GM19240 (cell line): ENCODE data around the gene NEURL1B.
"Not testable (repeated sequence)": the region's sequence is repeated elsewhere in the genome, so short reads cannot be mapped to it uniquely, and the experiment has no call there.

ENCODE experiments used
- DNase-seq: peaks from one replicate; pipeline ENCODE4 v3.0.0; 2011; ENCODE audit warnings: low spot score; ENCODE audit not compliant: insufficient read length

The NEURL1B gene, protein sequence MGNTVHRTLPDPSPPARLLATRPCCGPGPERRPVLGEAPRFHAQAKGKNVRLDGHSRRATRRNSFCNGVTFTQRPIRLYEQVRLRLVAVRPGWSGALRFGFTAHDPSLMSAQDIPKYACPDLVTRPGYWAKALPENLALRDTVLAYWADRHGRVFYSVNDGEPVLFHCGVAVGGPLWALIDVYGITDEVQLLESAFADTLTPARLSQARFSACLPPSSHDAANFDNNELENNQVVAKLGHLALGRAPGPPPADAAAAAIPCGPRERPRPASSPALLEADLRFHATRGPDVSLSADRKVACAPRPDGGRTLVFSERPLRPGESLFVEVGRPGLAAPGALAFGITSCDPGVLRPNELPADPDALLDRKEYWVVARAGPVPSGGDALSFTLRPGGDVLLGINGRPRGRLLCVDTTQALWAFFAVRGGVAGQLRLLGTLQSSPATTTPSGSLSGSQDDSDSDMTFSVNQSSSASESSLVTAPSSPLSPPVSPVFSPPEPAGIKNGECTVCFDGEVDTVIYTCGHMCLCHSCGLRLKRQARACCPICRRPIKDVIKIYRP

DNA sequence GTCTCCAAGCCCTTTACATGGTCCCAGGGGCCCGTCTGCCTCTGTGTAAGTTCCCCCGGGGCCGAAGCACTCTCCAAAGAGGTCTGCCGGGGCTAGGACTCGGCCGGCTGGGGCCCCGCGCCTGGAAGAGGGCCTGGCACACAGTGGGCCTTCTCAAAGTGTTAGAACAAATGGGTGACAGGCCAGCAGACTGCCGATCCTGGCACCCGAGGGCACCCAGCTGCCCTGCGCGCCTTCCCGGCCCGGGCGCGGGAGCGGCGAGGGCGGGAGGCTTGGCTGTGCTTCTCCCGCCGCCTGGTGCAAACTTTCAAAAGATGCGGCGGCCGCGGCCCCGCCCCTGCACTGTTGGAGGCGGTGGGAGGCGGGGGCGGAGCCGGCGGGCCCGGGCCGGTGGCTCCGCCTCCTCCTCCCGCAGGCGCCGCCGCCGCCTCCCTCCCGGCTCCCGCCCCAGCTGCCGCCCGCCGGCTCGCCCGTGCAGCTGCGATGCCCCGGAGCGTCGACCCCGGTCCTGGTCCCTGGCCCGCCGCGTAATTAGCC lies at the start of gene NEURL1B:
NEURL1B (plus strand) TSS at position 442 of the 537 bp plus-strand sequence. CDS start 144 bp downstream, outside the sequence.
- no peak for DNase-seq

DNA sequence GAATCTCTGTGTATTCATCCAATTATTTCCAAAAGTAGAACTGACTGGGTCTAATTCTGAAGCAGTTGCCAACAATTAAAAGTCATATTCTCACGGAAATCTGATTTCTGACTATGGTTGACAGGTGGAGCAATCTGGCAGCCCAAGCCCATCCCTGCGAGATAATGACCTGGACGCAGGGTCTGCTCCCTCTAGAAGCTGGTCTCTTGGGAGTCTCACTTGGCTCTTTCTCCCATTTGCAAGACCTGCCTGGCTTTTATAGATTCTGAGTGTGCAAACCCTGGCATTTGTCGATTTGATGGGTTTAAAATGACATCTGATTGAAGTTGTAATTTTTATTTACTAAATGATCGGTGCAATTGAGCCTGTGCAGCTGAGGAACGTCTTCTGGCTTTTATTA lies 49.4 kb upstream of the NEURL1B start:
- DNase-seq, result no peak

DNA sequence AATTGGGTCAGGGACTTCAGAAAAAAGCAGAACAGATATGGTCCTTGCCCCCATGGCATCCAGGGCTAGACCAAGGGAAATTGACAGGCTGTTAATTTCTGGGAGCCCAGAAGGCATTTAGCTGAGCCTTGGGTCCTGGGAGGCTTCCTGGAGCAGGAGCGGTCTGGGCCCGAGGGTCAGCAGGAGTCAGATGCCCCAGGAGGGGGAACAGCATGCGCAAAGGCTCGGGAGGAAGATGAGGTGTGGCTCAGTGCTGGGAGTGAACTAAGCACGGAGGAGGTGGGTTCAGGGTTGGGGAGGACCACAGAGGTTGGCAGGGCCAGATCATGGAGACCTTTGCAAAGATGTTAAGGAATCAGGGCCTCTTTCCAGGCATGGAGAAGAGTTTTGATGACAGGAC lies 48.2 kb upstream of the NEURL1B start:
- DNase-seq, result no peak

DNA sequence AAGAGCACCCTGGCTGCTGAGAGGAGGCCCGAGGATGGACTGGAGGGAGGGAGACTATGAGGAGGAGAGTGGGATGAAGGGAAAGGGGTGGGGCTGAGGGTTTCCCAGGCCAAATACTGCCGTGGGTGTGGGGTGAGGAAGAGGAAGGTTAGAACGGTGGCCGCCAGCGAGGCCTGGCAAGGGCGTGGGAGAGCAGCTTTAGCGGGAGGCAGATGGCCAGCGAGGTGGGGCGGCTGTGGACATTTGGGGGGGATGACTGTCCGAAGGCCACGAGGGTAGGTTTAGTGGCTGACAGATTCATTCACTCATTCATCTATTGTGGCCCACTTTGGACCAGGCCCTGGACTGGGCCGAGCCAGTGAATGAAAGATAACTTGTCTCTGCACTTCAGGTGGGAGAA lies 47.8 kb upstream of the NEURL1B start:
- no peak for DNase-seq

DNA sequence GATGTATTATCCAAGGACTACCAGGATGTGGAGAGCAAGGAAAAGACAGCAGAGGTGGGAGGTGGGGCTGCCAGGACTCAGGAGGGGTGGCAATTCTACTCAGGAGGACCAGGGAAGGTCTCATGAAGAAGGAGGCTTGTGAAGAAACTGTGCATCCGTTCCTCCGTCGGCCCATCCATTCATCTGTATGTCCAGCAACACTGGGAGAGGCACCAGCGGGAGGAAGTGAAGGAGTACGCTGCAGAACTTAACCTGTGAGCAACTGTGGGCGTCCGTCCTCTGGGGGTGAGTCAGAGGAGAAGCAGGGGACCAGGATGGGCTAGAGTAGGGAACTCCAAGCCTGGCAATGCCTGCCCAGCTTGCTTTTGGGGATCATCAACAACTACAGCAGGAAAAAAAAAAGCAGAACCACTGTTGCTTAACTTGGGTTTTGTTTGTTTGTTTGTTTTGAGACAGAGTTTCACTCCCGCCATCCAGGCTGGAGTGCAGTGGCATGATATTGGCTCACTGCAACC lies 47.3 kb upstream of the NEURL1B start:
- no peak for DNase-seq

DNA sequence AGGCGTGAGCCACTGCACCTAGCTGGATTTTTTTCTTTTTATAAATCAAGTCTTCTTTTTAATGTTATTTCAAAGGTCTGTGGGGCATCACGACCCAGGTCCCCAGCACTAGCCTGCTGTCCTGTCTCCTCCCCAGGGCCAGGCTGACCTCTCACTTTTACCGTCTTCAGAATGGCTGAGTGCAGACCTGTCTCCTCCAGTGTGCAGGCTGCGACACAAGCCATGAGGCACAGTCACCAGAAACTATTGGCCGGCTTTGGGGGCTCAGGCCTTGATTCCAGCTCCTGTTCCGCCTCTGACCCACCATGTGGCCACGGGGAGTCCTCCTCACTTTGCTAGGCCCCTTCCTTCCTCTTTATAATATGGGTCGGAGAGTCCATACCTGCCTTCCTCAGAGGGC lies 46.6 kb upstream of the NEURL1B start:
- no peak for DNase-seq

DNA sequence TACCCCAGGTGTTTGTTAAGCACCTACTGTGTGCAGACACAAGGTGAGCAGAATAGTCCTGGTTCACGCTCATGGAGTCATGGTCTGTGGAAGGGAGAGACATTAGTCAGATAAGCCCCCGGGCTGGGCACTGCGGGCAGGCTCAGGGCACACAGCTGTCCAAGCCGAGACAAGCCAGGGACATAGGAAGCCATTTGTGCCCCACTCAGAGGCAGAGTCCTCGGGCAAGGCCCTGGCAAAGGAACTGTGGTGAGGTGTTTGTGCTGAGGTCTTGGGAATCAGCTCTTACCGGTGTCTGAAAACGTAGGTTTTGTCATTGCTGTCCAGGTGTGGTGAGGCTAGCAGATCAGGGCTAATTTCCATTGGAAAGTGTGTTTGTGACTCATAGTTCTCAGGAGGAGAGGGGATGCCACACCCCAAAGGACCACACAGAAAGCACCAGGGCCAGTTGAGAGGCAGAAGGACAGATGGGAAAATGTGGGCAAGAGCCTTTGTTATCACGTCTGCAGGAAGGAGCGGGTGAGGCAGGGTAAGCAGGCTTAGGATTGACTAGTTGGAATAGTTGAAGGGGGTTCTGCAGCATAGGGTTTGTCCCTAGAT lies 46.1 kb upstream of the NEURL1B start:
- no peak for DNase-seq

DNA sequence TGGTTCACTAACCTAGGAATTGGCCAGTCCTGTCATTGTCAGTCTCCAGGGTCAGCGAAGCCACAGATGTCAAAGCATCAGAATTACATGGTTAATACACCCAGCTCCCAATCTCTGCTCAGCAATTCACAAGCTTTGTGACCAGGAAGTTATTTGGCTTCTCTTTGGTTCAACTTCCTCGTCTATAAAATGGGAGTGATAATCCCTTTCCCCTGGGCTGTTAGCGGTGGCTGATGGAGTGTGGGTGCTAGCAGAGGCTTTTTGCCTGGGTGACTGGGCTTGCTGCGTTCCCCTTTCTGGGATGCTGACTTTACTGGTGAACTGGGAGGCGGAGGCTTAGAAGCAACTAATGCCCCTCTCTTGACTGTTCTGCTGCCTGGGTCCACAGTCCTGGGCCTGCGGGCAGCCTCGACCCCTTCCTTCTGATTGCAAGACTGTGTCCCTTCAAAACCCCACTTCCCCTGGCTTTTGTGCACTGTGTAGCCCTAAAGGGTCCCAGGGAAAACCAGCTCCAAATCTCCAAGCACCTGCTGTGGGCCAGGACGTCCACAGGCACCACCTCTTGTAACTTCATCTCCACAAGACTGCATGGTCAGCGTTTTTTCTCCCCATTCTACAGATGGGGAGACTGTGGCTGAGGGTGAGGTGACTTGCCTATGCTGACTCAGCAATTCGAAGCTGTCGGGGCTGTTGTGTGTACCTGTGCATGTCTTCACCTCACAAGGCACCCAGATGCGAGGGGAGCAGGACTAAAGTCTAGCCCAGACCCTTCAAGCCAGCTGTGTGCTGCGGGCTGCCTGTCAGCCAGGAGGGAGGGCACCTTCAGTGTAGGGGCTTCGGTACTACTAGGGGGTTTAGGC lies 45.2 kb upstream of the NEURL1B start:
- DNase-seq, result no peak

DNA sequence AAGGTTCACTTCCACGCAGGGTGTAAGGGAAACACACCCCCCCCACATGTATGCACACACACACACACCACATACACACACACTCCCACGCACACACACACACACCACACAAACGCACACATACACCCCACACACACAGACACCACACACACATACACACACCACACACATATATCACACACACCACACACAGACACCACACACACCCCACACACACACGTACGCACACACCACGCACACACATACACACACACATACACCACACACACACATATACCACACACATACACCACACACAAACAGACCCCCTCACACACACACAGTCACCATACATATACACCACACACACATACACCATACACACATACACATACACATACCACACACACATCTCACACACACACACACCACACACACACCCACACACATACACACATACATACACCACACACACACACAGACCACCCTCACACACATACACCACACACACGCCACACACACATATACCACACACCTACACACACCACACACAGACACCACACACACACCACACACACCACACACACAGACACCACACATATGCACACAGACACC lies 44.3 kb upstream of the NEURL1B start:
- DNase-seq, result no peak

DNA sequence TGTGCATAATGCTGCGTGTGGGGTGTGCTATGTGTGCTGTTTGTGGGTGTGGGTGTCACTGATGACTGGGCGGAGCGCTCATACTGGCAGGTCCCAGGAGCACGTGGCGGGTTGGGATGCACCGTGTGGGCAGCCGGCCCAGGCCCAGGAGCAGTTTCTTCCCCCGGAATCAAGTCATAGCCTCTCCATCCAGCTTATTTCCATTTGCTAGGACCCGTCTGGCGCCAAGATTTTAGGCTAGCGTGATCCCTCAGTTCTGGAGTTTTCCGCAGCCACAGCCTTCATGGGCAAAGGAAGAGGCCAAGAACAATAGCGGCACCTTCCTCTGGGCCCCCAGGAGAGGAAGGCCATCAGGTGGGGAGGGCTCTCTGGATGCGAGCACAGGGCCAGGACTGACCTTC lies 43.3 kb upstream of the NEURL1B start:
- no peak for DNase-seq

DNA sequence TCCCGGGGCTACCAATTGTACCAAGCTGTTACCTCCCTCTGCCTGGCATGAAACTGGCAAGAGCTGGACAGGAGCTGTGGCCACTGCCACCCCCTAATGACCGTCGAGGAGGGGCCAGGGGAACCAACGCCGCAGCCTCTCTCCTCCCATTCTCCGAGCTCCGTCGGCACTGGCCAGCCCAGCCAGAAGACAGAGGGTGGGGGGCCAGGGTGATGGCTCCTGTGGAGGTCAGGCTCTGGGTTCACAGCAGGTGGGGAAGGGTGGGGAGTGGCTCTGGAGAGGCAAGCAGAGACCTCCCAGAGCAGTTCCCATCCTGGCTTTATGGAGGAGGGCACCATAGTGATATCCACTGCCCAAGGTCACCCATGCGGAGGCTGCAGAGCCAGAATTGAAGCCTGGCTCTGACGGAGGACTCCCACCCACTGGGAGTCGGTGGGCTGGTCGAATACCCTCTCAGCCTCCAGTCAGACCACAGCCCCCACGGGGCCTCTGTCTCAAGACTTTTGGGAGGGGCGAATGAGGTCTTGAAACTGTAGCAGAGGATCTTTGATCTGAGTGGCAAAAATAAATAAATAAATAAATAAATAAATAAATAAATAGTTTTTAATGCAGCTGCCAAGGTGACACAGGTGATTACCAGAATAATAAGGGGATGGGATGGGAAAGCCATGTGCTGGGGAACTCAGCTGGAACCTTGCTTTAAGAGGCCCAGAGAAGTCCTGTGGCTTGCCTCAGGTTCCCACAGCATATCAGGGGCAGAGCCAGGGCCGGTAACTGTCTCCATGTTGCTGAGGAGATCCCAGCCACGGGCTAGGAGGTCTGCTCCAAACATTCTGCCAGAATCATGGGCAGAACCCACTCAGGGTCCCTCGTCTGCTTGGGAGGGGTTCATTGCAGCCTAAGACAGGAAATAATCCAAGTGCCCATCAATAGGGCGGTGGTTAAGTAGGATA lies 42.5 kb upstream of the NEURL1B start:
- DNase-seq, result no peak

DNA sequence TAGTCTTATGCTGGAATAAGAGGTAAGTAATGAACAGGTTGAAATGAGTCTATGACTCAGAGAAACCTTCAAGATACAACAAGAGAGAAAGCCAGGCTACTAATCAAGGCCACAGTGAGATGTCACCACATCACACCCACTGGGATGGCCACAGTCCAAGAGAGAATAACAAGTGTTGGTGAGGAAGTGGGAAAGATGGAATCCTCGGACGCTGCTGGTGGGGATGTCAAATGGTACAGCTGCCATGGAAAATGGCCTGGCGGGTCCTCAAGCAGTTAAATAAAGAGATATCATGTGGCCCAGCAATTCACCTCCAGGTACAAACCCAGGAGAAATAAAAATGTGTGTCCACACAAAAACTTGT lies 41.9 kb upstream of the NEURL1B start:
- DNase-seq, result no peak

DNA sequence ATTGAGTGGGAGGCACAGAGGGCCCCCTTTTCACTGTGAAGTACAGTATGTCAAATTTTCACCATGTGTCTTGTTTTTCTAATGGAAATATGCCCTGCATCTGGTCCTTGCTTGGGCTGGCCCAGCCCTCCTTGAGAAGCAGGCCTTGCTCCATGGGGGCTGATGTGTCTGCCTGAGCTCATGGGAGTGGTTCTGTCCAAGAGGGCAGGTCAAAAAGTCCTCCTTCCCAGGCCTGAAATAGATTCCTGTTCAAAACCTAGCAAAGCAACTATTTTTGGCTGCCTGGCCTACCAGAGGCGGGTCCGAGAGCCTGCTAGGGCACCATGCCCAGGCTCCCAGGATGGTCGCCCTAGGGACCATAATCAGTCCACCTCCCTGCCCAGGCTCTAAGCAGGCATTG lies 40.5 kb upstream of the NEURL1B start:
- DNase-seq, result no peak

DNA sequence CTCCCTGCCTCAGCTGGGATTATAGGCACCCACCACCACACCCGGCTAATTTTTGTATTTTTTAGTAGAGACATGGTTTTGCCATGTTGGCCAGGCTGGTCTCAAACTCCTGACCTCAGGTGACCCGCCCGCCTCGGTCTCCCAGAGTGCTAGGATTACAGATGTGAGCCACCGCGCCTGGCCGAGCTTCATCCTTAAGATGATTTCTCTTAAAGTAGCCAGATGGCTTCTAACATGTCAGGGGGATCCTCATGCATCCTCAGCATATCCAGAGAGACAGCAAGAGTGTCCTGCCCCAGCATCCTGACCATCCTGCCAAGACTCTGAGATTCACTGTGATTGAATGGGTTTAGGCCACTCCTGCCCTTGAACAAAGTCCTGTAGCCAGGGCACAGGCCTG lies 39.5 kb upstream of the NEURL1B start:
- DNase-seq, result not testable (repeated sequence)

DNA sequence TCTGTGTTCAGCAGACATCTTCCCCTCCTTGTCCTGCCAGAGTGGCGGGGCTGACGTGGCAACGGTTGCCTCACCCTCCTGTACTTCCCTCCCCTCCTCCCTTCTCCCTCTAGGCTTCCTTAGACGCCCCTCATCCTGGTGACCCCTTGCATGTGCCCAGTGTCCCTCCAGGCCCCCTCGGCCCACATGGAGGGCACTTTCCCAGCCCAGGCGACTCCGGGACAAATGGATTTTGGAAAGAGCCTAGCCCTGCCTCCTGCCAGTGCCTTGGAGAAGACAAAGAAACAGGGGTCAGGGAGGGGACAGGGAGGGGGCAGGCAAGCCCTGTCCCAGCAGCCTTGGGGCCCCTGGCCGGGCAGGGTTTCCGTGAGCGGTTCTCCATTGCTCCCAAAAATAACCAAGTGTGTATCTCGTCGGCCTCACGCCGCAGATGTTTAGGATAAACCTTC lies 38.3 kb upstream of the NEURL1B start:
- no peak for DNase-seq

DNA sequence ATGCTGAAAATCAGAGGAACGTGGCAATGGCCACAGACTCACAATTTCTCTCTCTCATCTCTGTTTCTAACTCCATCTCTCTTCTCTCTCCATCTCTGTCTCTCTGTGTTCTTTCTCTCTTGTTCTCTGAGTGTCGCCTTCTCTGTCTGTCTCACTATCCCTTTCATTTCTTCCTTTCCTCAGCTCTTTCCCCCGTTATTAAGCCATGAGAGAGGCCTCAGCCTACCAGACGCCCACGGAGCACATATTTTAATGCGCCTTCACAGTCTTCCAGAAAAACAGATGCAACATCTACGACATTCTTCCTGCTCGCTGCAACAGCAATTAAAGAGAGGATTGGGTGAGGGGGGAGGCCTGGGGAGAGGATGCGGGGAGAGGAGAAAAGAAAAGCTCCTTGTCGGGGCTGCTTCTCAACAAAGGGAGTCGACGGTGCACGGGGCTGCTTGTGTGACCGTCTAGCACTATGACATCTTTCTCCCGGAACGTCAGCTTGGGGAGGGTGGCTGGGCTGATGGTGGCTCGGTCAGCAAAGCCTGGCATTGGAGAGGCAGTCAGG lies 37.7 kb upstream of the NEURL1B start:
- DNase-seq, result no peak

DNA sequence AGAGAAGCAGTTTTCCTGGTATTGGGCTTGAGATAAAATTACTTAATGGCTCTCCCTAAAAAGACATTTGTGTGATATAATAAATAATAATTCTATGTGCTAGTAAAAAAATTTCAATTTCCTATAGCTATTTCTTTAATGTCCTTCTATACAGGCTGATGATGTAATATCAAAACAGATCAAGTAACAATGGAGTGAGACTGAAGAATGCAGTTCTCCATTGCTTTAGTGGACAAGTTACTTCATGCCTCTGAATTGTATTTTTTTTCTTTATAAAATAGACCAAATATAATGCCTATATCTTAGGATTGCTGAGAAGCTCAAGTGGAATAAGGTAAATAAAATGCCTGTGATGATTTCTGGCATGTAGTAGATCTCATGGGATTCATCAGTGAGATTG lies 35.6 kb upstream of the NEURL1B start:
- DNase-seq, result no peak

DNA sequence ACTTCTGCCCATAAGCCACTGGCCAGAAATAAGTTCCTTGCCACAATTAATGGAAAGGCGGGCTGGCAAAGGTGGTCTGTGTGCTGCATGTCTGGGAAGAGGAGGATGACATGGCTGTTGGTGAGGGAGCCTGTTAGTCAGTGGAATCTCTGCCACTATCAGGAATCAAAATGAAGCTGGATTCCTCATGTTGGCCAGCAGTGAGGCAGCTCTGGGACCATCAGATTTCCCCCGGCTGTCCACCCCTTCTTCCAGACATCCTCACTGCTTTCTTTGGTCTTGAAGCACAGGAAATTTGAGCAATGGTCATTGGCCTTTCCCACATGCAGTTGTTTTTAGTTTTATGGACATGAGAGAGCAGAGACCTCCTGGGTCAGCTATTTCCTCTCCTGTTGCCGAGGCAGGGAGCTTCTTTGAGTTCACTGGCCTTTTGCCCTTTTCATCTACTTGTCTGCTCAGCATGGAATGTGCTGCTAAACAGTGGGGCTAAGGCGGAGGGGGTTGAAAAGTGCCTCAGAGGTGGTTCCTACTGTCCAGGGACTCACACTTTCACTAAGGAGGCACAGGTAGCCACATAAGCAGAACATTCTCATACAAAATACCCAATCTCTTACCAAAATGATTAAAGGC lies 34.8 kb upstream of the NEURL1B start:
- DNase-seq, result no peak

DNA sequence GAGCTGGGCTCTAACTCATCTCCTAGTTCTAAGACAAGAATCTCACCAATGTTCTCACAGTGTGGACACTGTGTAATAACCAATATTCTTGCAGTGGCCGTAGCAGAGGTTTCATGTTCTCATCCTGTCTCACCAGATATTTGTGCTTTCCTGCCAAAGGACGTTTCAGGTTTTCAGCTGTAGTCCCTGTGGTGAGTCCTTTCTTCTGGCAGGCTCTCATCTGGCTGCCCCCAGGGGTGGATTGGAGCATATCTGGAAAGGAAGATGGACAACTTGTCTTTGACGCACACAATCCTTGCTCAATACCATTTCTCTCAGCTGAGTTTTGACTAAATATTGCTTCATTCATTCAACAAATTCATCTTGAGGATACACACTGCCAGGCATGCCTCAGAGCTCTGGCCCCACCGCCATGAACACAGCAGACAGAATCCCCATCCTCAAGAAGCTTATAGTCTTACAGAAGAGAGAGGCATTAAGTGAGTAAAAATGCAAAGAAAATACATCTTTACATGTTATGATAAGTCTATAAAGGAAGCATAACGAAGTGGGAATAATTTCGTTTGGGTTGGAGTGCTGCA lies 33.8 kb upstream of the NEURL1B start:
- DNase-seq, result no peak
